HG03342 (cell line): ENCODE data around the gene ATP2A3.
A peak's percentile ranks its signal among the peaks of the same experiment; 100 is the strongest.

Experiments
- ATAC-seq: cut with Tn5 transposase; IDR thresholded peaks from one replicate; pipeline ENCODE4 v1.9.1; 2021; ENCODE audit warnings: mild to moderate bottlenecking, moderate library complexity; ENCODE audit not compliant: unreplicated experiment

The ATP2A3 gene

DNA sequence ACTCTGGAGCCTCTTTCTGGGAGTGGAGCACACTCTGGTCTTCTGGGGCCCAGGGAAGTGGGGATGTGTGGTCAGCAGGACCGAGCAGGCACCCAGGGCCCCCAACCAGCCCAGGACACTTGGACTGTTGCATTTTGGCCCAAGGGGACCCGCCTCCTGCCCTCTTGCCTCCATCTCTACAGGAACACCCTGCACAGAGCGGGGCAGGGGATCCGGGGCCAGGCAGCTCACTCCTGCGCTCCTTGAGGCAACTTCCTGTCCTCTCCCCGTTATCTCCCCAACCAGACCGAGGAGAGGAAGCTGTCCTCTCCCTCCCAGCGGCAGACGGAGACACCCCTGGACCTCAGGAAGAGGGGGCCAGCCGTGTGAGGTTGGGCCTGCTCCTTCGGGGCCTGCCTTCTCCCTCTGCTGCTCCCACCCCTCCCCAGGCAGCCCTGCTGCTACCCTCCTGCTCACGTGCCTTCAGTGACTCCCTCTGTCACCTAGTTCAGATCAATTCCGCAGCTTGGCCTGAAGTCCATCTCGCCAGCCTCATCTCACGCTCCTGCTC lies 10.0 kb upstream of the ATP2A3 start:
- ATAC-seq: no peak

DNA sequence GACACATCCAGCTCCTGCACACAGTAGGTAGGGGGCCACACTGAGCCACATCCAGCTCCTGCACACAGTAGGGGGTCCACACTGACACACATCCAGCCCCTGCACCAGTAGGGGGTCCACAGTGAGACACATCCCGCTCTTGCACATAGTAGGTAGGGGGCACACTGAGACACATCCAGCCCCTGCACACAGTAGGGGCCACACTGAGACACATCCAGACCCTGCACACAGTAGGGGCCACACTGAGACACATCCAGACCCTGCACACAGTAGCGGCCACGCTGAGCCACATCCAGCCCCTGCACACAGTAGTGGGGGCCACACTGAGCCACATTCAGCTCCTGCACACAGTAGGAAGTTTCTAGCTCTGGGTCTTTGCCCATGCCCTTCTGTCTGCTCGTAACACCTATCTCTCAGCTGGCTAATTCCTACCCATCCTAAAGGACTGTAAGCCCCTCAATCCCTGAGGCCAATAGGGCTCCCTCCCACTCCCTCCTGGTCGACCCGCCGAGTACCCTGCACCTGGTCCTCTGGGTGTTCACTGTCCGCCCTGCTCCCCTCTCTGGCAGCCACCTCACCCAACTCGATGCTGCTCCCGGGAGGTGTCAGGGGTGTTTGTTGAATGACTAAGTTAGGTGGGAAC lies 9.4 kb upstream of the ATP2A3 start:
- no peak for ATAC-seq

DNA sequence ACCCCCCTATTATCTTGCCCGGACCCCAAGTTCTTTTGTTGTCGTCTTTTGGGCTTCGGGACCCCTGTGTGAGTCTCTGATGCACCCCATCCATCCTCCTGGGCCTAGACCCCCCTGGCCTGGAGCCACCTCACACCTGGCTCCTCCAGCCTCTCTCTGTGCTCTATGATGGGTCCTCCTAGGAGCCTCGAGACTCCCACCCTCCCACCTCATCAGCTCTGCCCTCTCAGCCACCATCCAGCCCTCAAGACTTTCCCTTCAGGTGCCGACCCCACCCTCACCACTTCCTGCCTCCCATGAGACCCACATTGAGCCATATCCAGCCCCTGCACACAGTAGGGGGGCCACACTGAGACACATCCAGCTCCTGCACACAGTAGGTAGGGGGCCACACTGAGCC lies 8.7 kb upstream of the ATP2A3 start:
- no peak for ATAC-seq

DNA sequence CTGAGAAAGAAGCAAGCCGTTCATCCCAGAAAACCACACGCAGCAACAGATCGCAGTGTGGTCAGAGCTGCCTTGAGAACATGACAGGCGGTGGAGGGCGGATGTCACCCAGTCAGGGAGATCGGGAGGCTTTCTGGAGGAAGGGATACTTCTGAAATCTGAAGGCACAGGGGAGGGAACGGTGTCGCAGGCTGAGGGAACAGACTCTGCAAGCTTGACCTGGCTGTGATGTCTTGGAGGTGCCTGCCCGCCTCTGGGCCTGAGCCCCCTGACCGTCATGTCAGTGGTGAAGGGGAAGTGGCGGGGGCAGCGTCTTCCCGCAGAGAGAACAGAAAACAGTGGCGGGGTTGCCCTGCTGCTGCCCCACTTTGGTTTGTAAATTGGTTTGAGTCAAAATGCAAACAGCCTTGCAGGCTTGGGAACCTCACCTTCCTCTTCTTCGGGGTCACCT lies 8.1 kb upstream of the ATP2A3 start:
- ATAC-seq: no peak

DNA sequence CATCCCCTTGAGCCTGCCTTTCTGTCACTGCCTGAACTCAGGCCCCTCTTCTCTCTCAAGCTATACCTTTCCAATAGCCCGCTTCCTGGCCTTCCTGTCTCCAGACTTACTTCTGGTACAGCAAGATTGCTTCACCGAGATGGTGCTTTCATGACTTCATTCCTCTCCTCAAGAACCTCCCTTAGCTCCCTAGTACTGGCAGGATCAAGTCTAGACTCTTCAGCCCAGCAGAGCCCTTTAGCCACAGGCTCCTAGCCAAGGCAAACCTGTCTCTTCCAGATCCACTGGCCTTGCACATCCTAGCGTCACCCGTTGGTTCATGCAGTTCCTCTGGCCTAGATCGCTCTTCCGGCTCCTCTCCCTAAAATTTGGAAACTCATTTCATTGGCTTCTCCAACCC lies 6.4 kb upstream of the ATP2A3 start:
- ATAC-seq: no peak

DNA sequence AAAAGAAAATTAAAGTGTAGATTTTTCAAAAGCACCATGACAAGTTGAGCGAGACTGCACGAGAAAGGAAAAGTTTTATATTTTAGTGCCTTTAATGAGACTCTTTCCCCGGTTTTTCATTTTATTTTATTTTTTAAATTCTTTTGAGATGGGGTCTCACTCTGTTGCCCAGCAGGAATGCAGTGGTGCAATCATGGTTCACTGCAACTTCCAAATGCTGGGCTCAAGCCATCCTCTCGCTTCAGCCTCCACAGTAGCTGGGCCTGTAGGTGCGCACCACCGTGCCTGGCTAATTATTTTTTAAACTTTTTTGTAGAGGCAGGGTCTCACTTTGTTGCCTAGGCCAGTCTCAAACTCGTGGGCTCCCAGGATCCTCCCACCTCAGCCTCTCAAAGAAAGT lies 5.7 kb upstream of the ATP2A3 start:
- ATAC-seq: no peak

DNA sequence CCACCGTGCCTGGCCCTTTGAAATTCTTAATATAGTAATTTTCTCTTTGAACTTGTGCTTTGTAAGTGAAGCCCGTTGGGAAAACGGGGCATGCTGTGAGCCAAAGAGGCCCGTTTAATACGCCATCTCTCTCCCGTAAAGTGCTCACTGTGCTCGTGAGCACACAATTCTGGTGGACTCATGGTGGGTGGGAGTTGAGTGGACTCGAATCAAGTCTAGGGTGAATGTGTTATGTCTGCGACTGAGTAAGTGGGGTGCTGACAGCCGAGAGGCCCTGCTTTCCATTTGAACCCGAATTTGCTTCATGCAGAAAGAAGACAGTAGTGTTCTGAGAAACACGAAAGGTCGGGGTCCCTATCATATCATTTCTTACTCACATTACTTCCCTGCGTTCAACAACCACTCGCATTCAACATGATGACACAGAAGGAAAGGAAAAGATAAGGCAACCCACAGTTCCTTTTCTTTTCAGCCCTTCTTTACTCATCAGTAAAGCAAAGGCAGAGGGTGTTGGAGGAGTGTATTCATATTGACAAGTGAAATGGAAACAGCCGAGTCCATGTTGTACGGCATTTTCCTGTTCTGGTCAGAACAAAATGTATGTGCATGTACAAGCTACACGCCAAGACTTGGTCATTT lies 4.8 kb upstream of the ATP2A3 start:
- no peak for ATAC-seq

DNA sequence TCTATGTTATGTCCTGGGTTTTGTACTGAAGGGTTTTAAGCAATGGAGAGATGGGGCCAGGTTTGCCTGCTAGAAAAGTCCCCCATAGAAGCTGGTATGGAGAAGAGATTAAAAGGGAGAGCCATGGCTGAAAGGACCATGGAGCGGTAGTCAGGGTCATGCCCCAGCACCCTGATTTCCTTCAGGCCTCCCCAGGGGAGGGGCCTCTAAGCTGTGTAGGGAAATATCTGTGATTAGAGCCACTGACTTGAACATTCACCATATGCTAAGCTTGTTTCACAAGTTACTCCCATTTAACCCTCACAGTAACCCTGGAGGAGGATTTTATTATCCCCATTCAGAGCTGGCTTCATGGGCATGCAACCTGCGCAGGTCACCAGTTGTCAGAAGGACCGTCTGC lies 3.8 kb upstream of the ATP2A3 start:
- ATAC-seq: no peak

DNA sequence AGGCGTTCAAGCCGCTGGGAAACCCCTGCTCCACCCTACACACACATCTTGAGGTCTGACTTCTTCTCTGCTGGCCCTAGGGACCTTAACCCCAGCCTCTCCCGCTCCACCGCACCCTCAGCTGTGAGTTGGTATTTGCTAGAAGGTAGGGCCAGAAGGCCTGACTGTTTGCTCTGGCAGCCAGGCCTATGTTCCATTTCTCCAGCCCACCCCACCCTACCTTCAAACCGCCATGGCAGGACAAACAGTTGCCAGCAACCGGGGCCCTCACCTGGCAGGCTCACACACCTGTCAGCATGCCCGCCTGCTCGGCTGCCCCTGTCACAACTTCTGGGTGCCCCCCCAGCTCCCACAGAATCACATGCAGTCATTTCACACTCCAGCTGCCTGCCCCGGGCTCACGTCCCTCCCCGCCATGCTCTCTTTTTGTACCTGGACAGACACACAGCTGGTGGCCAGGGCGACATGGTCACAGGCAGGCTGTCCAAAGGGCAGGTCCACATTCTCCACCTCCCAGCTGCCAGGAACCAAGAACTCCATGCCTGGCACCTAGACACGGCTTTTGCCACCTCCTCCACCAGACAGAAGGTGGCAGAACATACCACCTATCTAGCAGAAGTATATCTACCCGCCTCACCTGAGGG lies 2.6 kb upstream of the ATP2A3 start:
- no peak for ATAC-seq

DNA sequence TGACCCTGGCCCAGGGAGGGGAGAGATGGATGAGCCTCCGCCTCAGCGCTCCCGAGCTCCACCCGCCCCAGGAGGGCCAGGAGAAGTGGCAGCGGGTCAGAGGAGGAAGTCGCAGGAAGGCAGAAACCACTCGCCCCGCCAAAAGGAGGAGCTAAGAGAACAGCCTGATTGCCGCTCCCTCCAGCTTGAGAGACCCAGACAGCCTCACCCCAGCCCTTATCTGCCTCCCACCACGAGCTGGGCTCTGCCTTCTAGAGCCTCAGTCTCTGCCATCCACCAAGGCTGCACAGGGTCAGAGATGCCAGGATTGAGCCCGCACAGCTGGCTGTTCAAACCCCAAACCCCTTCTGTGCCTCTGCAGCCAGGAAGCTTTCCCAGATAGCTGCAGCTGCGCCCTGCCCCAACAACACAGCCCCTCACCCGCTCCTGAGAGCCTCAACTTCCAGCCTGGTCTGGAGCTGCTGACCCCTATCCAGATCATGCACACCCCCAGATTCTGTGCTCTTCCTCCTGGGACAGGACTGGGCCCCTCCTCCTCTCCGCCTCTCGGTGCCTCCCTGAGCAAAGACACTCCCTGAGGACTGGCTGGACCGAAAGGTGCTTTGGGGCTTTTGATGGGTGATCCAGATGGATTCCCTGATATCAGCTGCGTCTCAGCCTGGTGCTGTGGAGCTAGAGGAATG lies 1.0 kb upstream of the ATP2A3 start:
- peak; percentile 31 for ATAC-seq

DNA sequence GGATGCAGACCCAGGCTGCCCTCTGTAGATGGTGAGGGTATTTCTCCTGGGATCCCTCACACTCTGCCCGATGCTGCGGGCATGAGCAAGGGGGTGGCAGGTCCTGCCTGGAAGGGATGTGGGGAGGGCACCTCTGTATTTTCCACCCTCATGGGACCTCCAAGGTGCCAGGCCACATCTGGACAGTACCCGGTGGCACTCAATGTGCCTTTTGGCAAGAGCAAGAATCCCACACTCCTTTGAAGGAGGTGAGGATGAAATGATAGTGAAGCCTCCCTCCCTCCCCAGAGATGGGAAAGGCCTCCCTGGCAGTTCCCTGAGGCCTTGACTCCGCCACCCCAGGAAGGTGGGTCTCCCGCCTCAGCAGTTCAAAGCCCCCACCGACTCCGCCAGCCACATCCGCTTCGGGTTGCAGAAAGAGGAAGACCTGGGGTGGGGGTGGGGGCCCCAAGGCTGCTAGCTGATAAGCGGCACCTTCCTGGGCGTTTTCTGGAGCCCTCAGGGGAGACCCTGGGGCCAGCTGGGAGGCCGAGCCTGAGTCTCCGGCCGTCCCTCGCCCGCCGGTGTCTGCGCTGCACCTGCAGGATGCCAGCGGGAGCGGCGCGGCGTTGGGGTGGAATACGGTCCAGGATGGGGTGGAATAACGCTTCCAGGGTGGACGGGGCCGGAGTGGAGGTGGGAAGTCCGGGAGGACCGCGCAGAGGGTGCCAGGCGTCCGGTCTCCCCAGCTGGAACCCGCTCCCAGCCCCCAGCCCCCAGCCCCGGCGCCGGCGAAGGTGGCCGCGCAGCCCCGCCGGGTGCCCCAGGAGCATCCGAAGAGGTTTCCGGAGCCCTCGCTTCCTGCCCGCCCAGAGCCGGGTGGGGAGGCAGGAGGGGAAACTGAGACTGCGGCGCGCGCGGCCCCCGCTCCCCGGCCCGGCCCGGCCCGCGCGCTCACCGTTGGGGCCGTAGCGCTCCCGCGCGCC lies 718 bp downstream of the ATP2A3 start:
- peak; percentile 15 for ATAC-seq

DNA sequence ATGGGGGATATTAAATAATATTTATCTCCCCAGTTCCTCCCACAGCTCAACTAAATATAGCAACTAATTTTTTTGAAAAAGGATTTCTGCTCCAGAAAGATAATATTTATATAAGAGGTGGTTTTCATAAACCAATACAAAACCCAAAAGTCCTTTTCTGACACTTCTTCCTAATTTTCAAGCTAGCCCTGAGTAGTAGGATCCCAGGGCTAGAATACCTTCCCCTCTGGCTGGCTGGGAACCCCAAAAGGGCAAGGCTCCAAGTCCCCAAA lies 1.3 kb downstream of the ATP2A3 start:
- ATAC-seq: no peak

DNA sequence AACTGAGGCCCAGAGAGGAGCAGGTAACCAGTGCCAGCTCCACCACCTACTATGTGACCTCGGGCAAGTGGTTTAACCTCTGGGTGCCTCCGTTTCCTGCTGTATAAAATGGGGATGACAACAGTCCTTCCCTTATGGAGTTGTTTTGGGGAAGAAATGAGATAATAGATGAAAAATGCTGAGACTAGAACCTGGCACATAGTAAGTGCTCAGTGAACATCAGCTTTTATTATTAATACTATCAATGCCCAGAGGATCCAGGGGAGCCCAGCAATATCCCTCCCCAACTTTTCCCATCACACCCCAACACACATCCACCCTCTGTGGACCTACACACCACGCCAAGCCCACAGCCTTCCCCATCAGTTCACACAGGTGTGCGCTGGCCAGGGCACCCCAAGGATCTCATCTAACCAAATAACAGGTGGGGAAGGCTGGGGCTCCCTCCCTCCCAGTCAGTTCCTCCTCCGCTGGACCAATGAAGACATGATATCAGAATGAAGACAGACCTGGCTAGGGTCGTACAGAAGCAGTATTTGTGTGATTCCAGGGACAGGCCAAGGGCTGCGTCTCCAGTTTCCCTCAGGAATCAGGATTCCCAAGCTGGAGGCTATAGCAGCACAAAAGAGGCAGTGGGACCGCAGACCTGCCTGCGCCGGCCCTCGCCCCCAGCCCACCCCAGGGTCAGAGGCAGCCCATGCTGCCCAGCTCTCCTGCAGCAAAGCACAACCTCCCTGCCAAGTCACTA lies 1.8 kb downstream of the ATP2A3 start:
- ATAC-seq: no peak

DNA sequence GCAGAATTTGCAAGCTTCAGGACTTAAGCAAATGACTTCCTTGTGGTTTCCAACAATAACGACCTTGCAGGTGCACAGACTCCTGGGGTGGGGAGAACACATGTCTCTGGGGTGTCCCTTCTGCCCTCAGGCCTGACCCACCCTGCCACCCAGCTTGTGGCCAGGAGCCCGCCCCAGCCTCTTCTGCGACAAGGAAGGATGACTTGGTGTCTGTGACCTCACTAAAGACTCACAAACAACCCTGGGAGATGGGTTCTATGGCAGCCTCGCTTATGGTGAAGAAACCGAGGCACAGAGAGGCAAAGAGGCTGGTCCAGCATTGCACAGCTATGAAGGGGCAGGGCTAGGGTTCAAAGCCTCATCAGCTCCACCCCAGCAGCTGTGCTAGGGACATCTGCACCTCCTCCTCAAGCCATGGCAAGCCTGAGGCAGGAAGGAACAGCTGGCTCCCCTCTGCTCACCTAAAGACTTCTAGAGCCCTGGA lies 2.6 kb downstream of the ATP2A3 start:
- ATAC-seq: no peak

DNA sequence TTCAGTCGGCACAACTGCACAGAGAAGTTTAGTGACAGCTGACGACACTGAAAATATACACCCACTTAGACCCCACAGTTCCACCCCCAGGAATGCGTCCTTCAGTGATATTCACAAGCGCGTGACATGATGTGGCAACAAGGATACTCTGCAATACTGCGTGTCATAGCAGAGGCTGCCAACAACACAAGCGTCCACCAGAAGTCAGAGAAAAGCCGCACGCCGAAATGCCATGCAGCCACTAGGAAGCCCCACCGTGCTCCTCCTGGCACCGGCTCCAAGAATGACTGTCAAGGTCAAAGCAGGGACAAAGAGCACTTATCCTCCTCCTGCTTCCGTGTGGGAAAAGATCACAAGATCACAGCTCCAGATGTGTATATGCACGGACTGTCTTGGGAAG lies 3.5 kb downstream of the ATP2A3 start:
- no peak for ATAC-seq

DNA sequence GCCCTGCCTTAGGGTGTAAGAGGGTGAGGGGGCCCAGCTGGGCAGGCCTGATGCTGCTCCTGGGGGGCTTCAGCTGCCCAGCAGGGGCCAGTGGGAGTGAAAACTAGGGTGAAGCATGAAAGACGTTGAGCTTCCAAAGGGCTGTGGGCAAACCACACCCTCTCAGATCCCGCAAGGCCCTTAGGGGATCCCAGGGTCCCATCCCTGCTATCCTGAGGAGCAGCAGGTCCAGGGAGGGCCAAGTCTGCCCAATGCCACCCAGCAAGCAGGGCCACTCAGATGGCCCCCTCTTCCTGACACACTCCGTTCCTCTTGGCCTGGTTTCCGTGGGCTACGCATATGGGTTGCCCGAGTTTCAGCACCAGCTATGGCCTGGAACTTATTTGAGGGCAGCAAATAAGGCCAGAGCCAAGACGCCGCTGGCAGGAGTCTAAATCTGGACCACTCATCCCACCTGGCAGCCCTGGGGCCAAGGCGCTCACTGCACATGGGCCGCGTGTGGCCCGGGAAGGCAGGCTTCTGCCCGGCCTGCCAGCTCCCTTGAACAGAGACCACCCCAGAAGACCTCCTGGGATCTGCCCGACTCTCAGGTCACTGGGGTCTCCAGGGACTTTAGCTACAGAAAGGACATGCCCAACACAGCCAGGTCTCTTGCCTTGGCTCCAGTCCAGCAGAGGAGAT lies 4.2 kb downstream of the ATP2A3 start:
- ATAC-seq: no peak

DNA sequence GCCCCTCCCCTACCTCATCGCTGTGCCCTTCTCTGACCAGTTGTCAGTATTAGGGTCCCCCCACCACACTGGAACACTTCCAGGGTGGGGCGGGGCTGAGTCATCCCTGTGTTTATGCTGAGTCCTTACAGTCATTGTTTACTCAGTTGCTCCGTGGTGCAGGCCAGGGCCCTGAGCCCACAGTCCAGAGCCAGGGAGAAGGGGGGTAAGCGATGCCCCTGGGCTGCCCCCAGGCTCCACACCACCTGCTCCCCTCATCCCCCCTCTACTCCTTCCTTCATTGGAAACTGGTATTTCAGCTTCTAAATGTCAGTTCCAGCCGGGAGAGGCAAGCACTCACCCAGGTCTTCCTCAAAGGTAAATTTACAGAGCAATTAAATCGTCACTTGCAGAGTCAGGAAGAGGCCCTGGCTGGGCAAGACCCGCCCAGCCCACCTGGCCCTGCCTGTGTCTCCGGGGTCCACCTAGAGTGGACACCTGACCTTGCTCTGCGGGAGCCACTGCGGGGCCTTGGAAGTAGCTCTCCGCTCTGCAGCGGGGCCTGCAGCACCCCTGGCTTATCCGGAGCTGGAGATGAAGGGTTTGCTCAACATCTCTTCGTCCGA lies 4.8 kb downstream of the ATP2A3 start:
- no peak for ATAC-seq

DNA sequence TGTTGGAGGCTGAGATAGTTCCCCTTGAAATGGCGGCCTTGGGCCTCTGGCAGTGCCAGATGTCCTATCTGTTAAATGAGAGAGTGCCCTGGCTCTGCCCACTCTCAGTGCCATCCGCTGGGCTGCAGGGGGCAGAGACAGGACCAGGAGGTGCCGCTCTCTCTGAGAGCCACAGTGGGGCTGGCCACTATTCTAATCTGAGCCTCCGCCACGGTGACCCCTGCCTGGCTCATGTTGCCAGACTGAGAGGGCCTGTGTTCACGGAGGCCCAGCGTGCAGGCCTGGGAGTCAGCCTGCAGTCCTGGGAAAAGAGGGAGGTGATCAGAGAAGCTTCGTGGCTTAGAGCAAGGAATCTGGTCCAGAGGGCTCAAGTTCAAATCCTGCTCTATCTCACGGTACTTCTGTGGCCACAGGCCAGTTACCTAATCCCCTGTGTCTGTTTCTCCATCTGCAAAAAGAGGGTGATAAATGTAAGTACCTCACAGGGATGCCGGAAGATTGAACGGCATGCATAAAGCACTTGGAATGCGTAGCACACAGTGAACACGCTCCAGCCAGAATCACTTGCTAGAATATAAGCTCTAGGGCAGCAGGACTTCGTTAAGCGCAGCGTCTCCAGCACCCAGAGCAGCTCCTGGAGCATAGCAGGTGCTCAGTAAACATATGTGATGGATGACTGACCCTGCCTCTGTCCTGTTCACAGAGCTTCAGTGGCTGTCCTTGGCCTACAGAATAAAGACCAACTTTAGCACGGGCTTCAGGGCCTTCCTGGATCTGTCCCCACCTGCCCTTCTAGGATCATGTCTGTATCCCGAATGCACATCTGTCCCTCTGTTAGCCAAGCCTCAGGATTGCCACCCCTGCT lies 6.3 kb downstream of the ATP2A3 start:
- ATAC-seq: no peak
